ENCODE data around the gene EIF4EBP2.

The EIF4EBP2 gene

GRCh38 chr10:70378122-70378521, 25.8 kb upstream of the EIF4EBP2 start:
- DNase-seq (ENCODE audit: low spot score): no peak

DNA sequence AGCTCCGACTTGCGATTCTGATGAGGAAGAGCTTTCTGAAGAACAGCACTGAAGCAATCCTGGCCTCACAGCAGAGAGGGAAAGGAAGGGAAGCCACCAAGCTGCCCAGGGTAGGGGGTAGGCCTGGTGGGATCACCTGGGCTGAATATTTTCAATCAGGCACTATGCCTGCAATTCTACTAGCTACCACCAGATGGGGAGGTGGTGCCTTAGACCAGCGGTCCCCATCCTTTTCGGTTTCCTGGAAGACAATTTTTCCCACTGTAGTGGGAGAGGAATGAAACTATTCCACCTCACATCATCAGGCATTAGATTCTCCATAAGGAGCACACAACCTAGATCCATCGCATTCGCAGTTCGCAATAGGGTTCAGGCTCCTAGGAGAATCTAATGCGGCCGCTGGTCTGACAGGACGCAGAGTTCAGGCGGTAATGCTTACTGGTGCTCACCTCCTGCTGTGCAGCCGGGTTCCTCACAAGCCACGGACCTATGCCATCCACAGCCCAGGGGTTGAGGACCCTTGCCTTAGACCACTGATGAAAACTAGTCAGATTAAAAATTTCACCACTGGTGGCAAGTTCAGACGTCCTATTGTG, 24.3 kb upstream of the EIF4EBP2 start:
- no peak for DNase-seq (ENCODE audit: low spot score)

DNA sequence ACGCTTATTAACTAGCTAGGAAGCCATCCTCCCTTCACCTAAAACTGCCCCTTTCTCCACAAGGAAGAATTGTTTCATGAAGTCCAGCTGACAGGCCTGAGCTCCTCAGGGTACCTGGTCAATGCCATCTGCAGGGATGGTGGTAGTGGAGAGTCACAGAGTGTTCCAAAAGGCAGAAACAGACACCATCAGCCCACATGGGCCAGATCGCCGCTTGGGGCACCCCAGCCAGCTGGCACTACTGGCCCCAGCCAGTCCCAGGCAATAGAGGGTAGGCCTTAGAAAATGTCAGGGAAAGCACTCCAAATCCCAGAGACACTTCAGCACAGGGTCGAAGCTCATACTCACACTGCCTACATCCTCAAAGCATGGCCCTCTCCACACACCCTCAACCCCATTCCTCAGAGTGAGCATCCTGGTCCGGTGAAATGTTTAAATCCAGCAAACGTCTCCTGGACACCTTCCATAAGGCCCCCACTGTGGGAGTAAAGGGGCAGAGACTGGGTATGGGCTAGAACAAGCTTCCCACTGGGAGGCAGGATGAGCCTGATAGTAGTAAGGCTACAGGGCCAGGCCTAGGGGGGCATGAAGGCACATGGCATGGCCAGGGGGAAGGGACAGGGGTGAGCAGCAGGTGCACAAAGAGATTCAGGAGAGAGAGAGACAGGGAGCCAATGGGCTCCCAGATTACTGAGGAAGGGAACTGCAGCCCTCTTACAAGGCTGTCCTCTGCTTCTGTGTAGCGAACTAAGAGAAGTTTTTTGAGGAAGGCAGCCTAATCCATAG, 23.4 kb upstream of the EIF4EBP2 start:
- no peak for DNase-seq (ENCODE audit: low spot score)

- peak; percentile 72 for DNase-seq (ENCODE audit: low spot score)
Observed at GRCh38 chr10:70381471-70382421, 22.2 kb upstream of the EIF4EBP2 start.

DNA sequence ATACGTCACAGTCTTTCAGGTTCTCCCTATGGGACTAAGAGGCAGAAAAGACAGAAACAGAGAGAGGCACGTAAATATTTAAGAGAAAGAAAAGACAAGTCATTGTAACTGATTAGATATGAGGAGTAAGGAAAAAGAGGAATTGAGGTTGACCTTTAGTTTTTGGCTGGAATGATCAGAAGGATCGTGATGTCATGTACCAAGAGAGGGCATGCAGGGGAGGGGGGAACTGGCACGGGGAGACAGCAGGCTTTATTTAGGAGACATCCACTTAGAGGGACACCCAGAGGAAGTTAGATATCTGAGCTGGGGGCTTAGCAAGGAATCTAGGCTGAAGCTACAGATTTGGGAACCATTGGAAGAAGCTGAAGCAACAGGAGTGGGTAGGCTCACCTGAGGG, 12.3 kb upstream of the EIF4EBP2 start:
- no peak for DNase-seq (ENCODE audit: low spot score)

GRCh38 chr10:70396140-70396539, 7.8 kb upstream of the EIF4EBP2 start:
- no peak for DNase-seq (ENCODE audit: low spot score)

GRCh38 chr10:70399177-70399576, 4.8 kb upstream of the EIF4EBP2 start:
- no peak for DNase-seq (ENCODE audit: low spot score)

GRCh38 chr10:70403483-70404035, 386 bp upstream of the EIF4EBP2 start:
- peak; percentile 89 for DNase-seq (ENCODE audit: low spot score)

- no peak for DNase-seq (ENCODE audit: low spot score)
Observed at GRCh38 chr10:70404787-70405036, 767 bp downstream of the EIF4EBP2 start.

GRCh38 chr10:70405037-70405824, 1.3 kb downstream of the EIF4EBP2 start:
- DNase-seq (ENCODE audit: low spot score): peak; percentile 36

GRCh38 chr10:70409772-70410171, 5.8 kb downstream of the EIF4EBP2 start:
- DNase-seq (ENCODE audit: low spot score): no peak

- no peak for DNase-seq (ENCODE audit: low spot score)
Observed at GRCh38 chr10:70410608-70411007, 6.7 kb downstream of the EIF4EBP2 start.

- no peak for DNase-seq (ENCODE audit: low spot score)
Observed at GRCh38 chr10:70412356-70412755, 8.4 kb downstream of the EIF4EBP2 start.

DNA sequence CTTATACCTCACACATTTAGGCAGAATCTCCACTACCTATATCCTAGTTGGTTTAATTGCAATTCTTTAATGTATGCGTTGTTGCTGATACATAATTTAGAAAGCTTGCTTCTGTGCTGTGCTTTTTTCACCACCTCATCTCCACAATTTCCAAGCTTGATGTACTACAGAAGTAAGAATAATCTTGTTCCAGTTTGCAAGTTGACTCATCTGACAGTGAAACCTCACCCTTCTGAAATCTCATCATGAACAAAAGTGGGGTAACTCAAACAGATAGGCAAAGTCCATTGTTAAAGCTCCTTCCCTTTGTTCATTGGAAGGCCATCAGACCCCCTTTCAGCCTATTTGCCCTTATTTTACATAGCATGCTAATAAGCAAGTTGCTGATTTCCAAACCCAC, 13.6 kb downstream of the EIF4EBP2 start:
- no peak for DNase-seq (ENCODE audit: low spot score)

DNA sequence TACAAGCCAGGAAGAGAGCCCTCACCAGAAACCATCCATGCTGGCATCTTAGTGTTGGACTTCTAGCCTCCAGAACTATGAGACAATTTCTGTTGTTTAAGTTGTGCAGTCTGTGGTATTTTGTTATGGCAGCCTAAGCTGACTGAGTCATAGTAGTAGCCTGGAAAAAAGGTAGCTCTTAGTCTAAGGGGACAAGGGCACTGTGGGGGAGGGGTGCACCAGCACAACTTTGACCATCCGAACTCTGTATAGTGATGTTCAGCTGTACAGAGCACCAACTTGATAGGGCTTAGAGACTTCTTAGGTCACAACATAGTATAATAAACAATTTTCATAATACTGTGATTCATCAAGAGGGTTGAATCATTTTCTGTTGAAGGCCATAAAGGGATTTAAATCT, 14.3 kb downstream of the EIF4EBP2 start:
- DNase-seq (ENCODE audit: low spot score): no peak

GRCh38 chr10:70418713-70419112, 14.8 kb downstream of the EIF4EBP2 start:
- no peak for DNase-seq (ENCODE audit: low spot score)

DNA sequence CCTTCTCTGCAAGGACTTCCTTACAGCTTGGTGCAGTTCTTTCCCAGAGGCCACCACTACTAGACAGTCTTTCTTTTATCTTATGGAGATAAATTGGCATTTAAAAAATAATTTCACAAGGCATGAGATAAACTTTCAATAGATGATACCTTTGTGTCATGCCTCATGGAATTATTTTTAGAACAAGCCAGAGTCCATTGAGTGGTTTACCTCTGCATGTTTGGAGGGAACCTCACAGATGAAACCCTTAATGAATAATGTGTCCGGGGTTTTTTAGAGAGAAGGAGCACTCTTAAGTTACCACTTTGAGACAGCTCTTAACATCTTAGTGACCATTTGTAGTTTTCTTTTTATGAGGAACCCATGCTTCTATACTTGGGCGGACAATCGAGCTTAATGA, 20.4 kb downstream of the EIF4EBP2 start:
- DNase-seq (ENCODE audit: low spot score): no peak

GRCh38 chr10:70425096-70425495, 21.2 kb downstream of the EIF4EBP2 start:
- no peak for DNase-seq (ENCODE audit: low spot score)

- DNase-seq (ENCODE audit: low spot score): no peak
Observed at GRCh38 chr10:70426823-70427222, 22.9 kb downstream of the EIF4EBP2 start.

- no peak for DNase-seq (ENCODE audit: low spot score)
Observed at GRCh38 chr10:70430493-70431445, 26.8 kb downstream of the EIF4EBP2 start.

Measured in SK-N-DZ (cell line).